H9 (cell line): Measurements from ENCODE around the gene ZNF513. TPM values are rescaled to one million over a fixed set of nuclear protein-coding genes. Genes with fewer than 3 reads are reported as not detected.
"Not testable (repeated sequence)": the region's sequence is repeated elsewhere in the genome, so short reads cannot be mapped to it uniquely, and the experiment has no call there.

Experiments
- DNase-seq: peaks from one replicate; pipeline ENCODE4 v3.0.0-alpha.2; 2017
- H2AFZ ChIP-seq: one replicate; pipeline ENCODE4 v1.6.1; 2013; ENCODE audit warnings: mild to moderate bottlenecking, low read length, control low read depth, moderate library complexity
- H2AK5ac ChIP-seq: 2 replicates; pipeline ENCODE4 v1.6.1; 2013; ENCODE audit warnings: low read length, control low read depth, mixed read lengths; ENCODE audit not compliant: insufficient read length
- H2BK120ac ChIP-seq: one replicate; pipeline ENCODE4 v1.6.1; 2013; ENCODE audit warnings: low read depth, mild to moderate bottlenecking, low read length, control low read depth, inconsistent platforms; ENCODE audit not compliant: poor library complexity, severe bottlenecking
- H2BK12ac ChIP-seq: 2 replicates; pipeline ENCODE4 v1.6.1; 2013; ENCODE audit warnings: low read length, control low read depth, mixed read lengths, low read depth; ENCODE audit not compliant: insufficient read length
- H2BK15ac ChIP-seq: 2 replicates; pipeline ENCODE4 v1.6.1; 2013; ENCODE audit warnings: low read depth, low read length, control low read depth
- H2BK20ac ChIP-seq: one replicate; pipeline ENCODE4 v1.6.1; 2013; ENCODE audit warnings: low read depth, mild to moderate bottlenecking, low read length, control low read depth, inconsistent platforms; ENCODE audit not compliant: poor library complexity, severe bottlenecking
- H2BK5ac ChIP-seq: 2 replicates; pipeline ENCODE4 v1.6.1; 2013; ENCODE audit warnings: low read length, control low read depth, mixed read lengths; ENCODE audit not compliant: insufficient read length
- H3K14ac ChIP-seq: 2 replicates; pipeline ENCODE4 v1.6.1; 2013; ENCODE audit warnings: low read length, control low read depth; ENCODE audit not compliant: insufficient read depth
- H3K18ac ChIP-seq: 2 replicates; pipeline ENCODE4 v1.6.1; 2013; ENCODE audit warnings: low read depth, mild to moderate bottlenecking, mixed read lengths, low read length, control low read depth; ENCODE audit not compliant: insufficient read length
- H3K23ac ChIP-seq: 2 replicates; pipeline ENCODE4 v1.6.1; 2013; ENCODE audit warnings: low read length, control low read depth, mixed read lengths, low read depth; ENCODE audit not compliant: insufficient read length
- H3K23me2 ChIP-seq: 2 replicates; pipeline ENCODE4 v1.6.1; 2013; ENCODE audit warnings: low read depth, mild to moderate bottlenecking, mixed read lengths, low read length, control low read depth; ENCODE audit not compliant: insufficient read length, poor library complexity, severe bottlenecking
- H3K27ac ChIP-seq: 2 replicates; pipeline ENCODE4 v1.5.1; 2013; ENCODE audit warnings: low read length, control low read depth, mixed read lengths, low read depth; ENCODE audit not compliant: insufficient read length
- H3K27me3 ChIP-seq: 2 replicates; pipeline ENCODE4 v1.6.1; 2013; ENCODE audit warnings: low read length, control low read depth, inconsistent platforms; ENCODE audit not compliant: insufficient read depth
- H3K4ac ChIP-seq: 2 replicates; pipeline ENCODE4 v1.6.1; 2013; ENCODE audit warnings: low read depth, mild to moderate bottlenecking, control low read depth, inconsistent platforms, low read length, moderate library complexity
- H3K4me1 ChIP-seq: 2 replicates; pipeline ENCODE4 v1.6.1; 2013; ENCODE audit warnings: low read length, control low read depth, inconsistent platforms; ENCODE audit not compliant: insufficient read depth
- H3K4me2 ChIP-seq: 2 replicates; pipeline ENCODE4 v1.6.1; 2013; ENCODE audit warnings: low read length, control low read depth, mixed read lengths; ENCODE audit not compliant: insufficient read length, insufficient read depth
- H3K56ac ChIP-seq: 2 replicates; pipeline ENCODE4 v1.6.1; 2013; ENCODE audit warnings: low read depth, mild to moderate bottlenecking, mixed read lengths, low read length, control low read depth; ENCODE audit not compliant: insufficient read length
- H3K79me1 ChIP-seq: 2 replicates; pipeline ENCODE4 v1.6.1; 2013; ENCODE audit warnings: low read depth, mild to moderate bottlenecking, moderate library complexity, low read length, control low read depth, inconsistent platforms; ENCODE audit not compliant: insufficient read depth, poor library complexity, severe bottlenecking
- H3K79me2 ChIP-seq: 2 replicates; pipeline ENCODE4 v1.6.1; 2013; ENCODE audit warnings: low read length, control low read depth, inconsistent platforms; ENCODE audit not compliant: insufficient read depth
- H3K9ac ChIP-seq: 2 replicates; pipeline ENCODE4 v1.6.1; 2013; ENCODE audit warnings: low read length, control low read depth, mixed read lengths; ENCODE audit not compliant: insufficient read length; ENCODE audit errors: extremely low read depth
- H3K9me3 ChIP-seq: one replicate; pipeline ENCODE4 v1.6.1; 2013; ENCODE audit warnings: low read depth, low read length, inconsistent platforms; ENCODE audit not compliant: control insufficient read depth
- H3T11ph ChIP-seq: one replicate; pipeline ENCODE4 v1.6.1; 2013; ENCODE audit warnings: mild to moderate bottlenecking, low read length, control low read depth, inconsistent platforms
- H4K20me1 ChIP-seq: one replicate; pipeline ENCODE4 v1.6.1; 2013; ENCODE audit not compliant: control insufficient read depth, insufficient read length, insufficient read depth
- H4K5ac ChIP-seq: 2 replicates; pipeline ENCODE4 v1.6.1; 2013; ENCODE audit warnings: low read depth, mild to moderate bottlenecking, mixed read lengths, low read length, control low read depth; ENCODE audit not compliant: insufficient read length
- H4K8ac ChIP-seq: replicated peaks from 2 replicates; pipeline ENCODE4 v1.6.1; 2013; ENCODE audit warnings: low read length, control low read depth, mixed read lengths, low read depth; ENCODE audit not compliant: insufficient read length
- H4K91ac ChIP-seq: 2 replicates; pipeline ENCODE4 v1.6.1; 2013; ENCODE audit warnings: low read depth, mild to moderate bottlenecking, moderate library complexity, mixed read lengths, low read length, control low read depth; ENCODE audit not compliant: insufficient read length
- H3K27ac Mint-ChIP-seq, 3 experiments: 2 replicates in 2 of 3; 3 replicates in 1 of 3; pipeline ENCODE4 v1.8.0; 2020 to 2021; ENCODE audit warnings: mixed read lengths in 3 of 3, mild to moderate bottlenecking in 1 of 3, moderate library complexity in 1 of 3
- H3K27me3 Mint-ChIP-seq: 2 replicates; pipeline ENCODE4 v1.8.0; 2021; ENCODE audit warnings: low read depth, mild to moderate bottlenecking, moderate library complexity, mixed read lengths
- H3K36me3 Mint-ChIP-seq, 3 experiments: 2 replicates in 2 of 3; 3 replicates in 1 of 3; pipeline ENCODE4 v1.8.0; 2020 to 2021; ENCODE audit warnings: low read depth in 3 of 3, mixed read lengths in 3 of 3; ENCODE audit not compliant: insufficient read depth in 1 of 3
- H3K4me1 Mint-ChIP-seq, 2 experiments: 2 replicates each; pipeline ENCODE4 v1.8.0; 2020; ENCODE audit warnings: mixed read lengths in 2 of 2
- H3K4me3 Mint-ChIP-seq, 2 experiments: 2 replicates in 1 of 2; 3 replicates in 1 of 2; pipeline ENCODE4 v1.8.0; 2020 to 2021; ENCODE audit warnings: mild to moderate bottlenecking in 2 of 2, mixed read lengths in 2 of 2, moderate library complexity in 1 of 2
- H3K9me3 Mint-ChIP-seq, 2 experiments: 2 replicates in 1 of 2; 3 replicates in 1 of 2; pipeline ENCODE4 v1.8.0; 2020; ENCODE audit warnings: mild to moderate bottlenecking in 2 of 2, mixed read lengths in 2 of 2, moderate library complexity in 1 of 2
- WGBS: extraction: QIAGEN DNeasy Blood & Tissue Kit; methylation state at CpG from one replicate; pipeline ENCODE4 v1.1.7; 2013; ENCODE audit warnings: missing lambda C conversion rate, low lambda C conversion rate, mixed read lengths; ENCODE audit not compliant: insufficient read length; ENCODE audit errors: extremely low coverage; 5-methylcytosine and 5-hydroxymethylcytosine counted together
- total RNA-seq: library from RNA; stranded (reverse); gene quantifications from 2 replicates; pipeline ENCODE4 v1.2.1, GENCODE V29; 2021
- TF ChIP-seq, protein P1 (sequence below): fragments of 200-600 bp; sonication (generic); conservative IDR thresholded peaks from 3 replicates; pipeline ENCODE4 v1.8.0; 2021; ENCODE audit warnings: antibody characterized with exemption, mild to moderate bottlenecking

ZNF513 gene
- total RNA-seq, 1 experiment from 2014 or later = 26.5 TPM

DNA sequence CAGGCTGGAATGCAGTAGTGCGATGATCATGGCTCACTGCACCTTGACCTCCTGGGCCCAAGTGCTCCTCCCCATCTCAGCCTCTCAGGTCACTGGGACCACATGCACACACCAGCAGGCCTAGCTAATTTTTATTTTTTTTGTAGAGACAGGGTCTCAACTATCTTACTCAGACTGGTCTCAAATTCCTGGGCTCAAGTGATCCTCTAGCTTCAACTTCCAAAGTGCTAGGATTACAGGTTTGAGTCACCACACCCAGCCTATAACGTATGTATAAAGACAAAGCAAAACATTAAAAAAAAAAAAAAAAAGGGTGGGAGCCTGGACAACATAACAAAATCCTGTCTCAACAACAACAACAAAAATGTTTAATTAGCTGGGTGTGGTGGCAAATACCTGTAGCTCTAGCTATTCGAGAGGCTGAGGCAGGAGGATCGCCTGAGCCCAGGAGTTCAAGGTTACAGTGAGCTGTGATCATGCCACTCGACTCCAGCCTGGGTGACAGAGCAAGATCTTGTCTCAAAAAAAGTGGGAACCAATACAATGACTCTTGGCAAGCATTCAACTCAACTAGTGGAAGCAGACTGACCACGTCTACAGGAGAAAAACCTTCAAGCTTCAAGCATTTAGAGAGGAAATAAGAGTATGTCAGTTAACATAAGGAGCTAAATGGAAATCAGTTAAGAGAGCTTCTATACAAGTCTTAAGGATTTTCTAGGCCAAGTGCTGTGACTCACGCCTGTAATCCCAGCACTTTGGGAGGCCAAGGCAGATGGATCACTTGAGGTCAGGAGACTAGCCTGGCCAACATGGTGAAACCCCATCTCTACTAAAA lies 26.6 kb downstream of the ZNF513 start:
- peak overlapping the region; percentile 46 to 94 (median 79); a peak in 5 of 7 replicates for H3K27ac Mint-ChIP-seq
- no peak overlapping the region for H3K27ac ChIP-seq
- no peak overlapping the region for H3K18ac ChIP-seq
- H3K23me2 ChIP-seq = no peaks in the 10 kb centered on the region
- H2BK5ac ChIP-seq = no peak overlapping the region
- no peak overlapping the region for H2AK5ac ChIP-seq
- H3K4me1 Mint-ChIP-seq = peaks cover 16 to 43% of the 10 kb centered on the region in 2 experiments
- no peaks in the 10 kb centered on the region for H3K9me3 ChIP-seq
- no peak overlapping the region for H2AFZ ChIP-seq
- peak overlapping the region; percentile 41 to 68 for H3K4me3 Mint-ChIP-seq
- H2BK15ac ChIP-seq = no peak overlapping the region
- H3K79me1 ChIP-seq = peaks cover 4% of the 10 kb centered on the region
- no peak overlapping the region for H3K14ac ChIP-seq
- H2BK12ac ChIP-seq = no peak overlapping the region
- H3K4me2 ChIP-seq = no peak overlapping the region
- H3K27me3 Mint-ChIP-seq = no peaks in the 10 kb centered on the region
- no CpG with 5 or more reads among the region's 7 CpGs for WGBS
- peaks cover 37% of the 10 kb centered on the region; the same call in 1 of the 2 replicates for H3K79me2 ChIP-seq
- no peak overlapping the region for H3K9ac ChIP-seq
- H4K91ac ChIP-seq = no peak overlapping the region
- no peak overlapping the region for H2BK20ac ChIP-seq
- no peak for DNase-seq
- H3K4ac ChIP-seq = no peak overlapping the region
- TF ChIP-seq, protein P1, sequence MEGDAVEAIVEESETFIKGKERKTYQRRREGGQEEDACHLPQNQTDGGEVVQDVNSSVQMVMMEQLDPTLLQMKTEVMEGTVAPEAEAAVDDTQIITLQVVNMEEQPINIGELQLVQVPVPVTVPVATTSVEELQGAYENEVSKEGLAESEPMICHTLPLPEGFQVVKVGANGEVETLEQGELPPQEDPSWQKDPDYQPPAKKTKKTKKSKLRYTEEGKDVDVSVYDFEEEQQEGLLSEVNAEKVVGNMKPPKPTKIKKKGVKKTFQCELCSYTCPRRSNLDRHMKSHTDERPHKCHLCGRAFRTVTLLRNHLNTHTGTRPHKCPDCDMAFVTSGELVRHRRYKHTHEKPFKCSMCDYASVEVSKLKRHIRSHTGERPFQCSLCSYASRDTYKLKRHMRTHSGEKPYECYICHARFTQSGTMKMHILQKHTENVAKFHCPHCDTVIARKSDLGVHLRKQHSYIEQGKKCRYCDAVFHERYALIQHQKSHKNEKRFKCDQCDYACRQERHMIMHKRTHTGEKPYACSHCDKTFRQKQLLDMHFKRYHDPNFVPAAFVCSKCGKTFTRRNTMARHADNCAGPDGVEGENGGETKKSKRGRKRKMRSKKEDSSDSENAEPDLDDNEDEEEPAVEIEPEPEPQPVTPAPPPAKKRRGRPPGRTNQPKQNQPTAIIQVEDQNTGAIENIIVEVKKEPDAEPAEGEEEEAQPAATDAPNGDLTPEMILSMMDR = no peak
- H3K36me3 Mint-ChIP-seq = peaks cover 17 to 27% (median 26%) of the 10 kb centered on the region in 3 experiments
- H3K23ac ChIP-seq = no peak overlapping the region
- H3K9me3 Mint-ChIP-seq = peaks cover 12 to 16% of the 10 kb centered on the region in 2 experiments
- H4K5ac ChIP-seq = no peak overlapping the region
- H4K8ac ChIP-seq = no peak overlapping the region
- H3K27me3 ChIP-seq = no peaks in the 10 kb centered on the region
- H2BK120ac ChIP-seq = no peak overlapping the region
- peaks cover 4% of the 10 kb centered on the region for H4K20me1 ChIP-seq
- no peak overlapping the region for H3K56ac ChIP-seq
- H3K4me1 ChIP-seq = peaks cover 2% of the 10 kb centered on the region; the same call in 1 of the 2 replicates
- H3T11ph ChIP-seq = no peak overlapping the region

DNA sequence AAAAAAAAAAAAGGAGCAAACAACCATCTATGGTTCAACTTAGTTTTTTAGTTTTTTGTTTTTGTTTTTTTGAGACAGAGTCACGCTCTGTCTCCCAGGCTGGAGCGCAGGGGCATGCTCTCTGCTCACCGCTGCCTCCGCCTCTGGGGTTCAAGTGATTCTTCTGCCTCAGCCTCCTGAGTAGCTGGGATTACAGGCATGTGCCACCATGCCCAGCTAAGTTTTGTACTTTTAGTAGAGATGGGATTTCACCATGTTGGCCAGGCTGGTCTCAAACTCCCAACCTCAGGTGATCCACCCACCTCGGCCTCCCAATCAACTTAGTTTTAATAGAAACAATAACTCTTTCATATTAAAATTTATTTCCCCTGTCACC lies 27.2 kb downstream of the ZNF513 start:
- not testable (repeated sequence) for H3K9ac ChIP-seq, DNase-seq, H3K18ac ChIP-seq, H2BK15ac ChIP-seq, H3K79me1 ChIP-seq, H4K91ac ChIP-seq, H3T11ph ChIP-seq, H3K23ac ChIP-seq, H4K8ac ChIP-seq, H2BK12ac ChIP-seq, H3K56ac ChIP-seq, H2BK5ac ChIP-seq, H2BK20ac ChIP-seq, H4K20me1 ChIP-seq, H3K4me2 ChIP-seq, H3K27me3 Mint-ChIP-seq, H2AFZ ChIP-seq, H2BK120ac ChIP-seq, H3K14ac ChIP-seq, H3K4me1 ChIP-seq, H2AK5ac ChIP-seq, H4K5ac ChIP-seq, H3K27me3 ChIP-seq, H3K23me2 ChIP-seq, H3K9me3 ChIP-seq, H3K27ac ChIP-seq, H3K4ac ChIP-seq
- WGBS = no CpG with 5 or more reads among the region's 5 CpGs
- peaks cover 16 to 40% of the 10 kb centered on the region in 2 experiments for H3K4me1 Mint-ChIP-seq
- H3K9me3 Mint-ChIP-seq = peaks cover 9 to 12% of the 10 kb centered on the region in 2 experiments; a peak in 4 of 5 replicates
- peak overlapping the region in 2 of 3 experiments; percentile 46 to 71; a peak in 2 of 7 replicates for H3K27ac Mint-ChIP-seq
- H3K4me3 Mint-ChIP-seq = peak overlapping the region in 1 of 2 experiments; percentile 68; a peak in 2 of 5 replicates
- H3K79me2 ChIP-seq = peaks cover 39% of the 10 kb centered on the region; the same call in 1 of the 2 replicates
- H3K36me3 Mint-ChIP-seq = peaks cover 13 to 24% (median 22%) of the 10 kb centered on the region in 3 experiments
